BLaER1 (cell line): ENCODE results near the gene UPF2.

Experiments
- H3K27ac ChIP-seq: shearing (Covaris generic); formaldehyde crosslinking; 2 replicates; pipeline ENCODE4 v1.8.1; 2022
- H3K27me3 ChIP-seq: shearing (Covaris generic); formaldehyde crosslinking; 2 replicates; pipeline ENCODE4 v1.8.1; 2022
- H3K36me3 ChIP-seq: shearing (Covaris generic); formaldehyde crosslinking; 2 replicates; pipeline ENCODE4 v1.8.1; 2022
- H3K4me1 ChIP-seq: shearing (Covaris generic); formaldehyde crosslinking; 2 replicates; pipeline ENCODE4 v1.8.1; 2022
- H3K4me2 ChIP-seq: shearing (Covaris generic); formaldehyde crosslinking; 2 replicates; pipeline ENCODE4 v1.8.1; 2022
- H3K4me3 ChIP-seq: shearing (Covaris generic); formaldehyde crosslinking; 2 replicates; pipeline ENCODE4 v1.8.1; 2022
- H3K9ac ChIP-seq: shearing (Covaris generic); formaldehyde crosslinking; 2 replicates; pipeline ENCODE4 v1.8.1; 2022
- H3K9me3 ChIP-seq: shearing (Covaris generic); formaldehyde crosslinking; 2 replicates; pipeline ENCODE4 v1.8.1; 2022
- H4K20me1 ChIP-seq: shearing (Covaris generic); formaldehyde crosslinking; 2 replicates; pipeline ENCODE4 v1.8.1; 2022
- Cebpa-rat ChIP-seq: shearing (Covaris generic); IDR thresholded peaks from 2 replicates; pipeline ENCODE4 v1.8.1; 2022

The UPF2 gene

DNA sequence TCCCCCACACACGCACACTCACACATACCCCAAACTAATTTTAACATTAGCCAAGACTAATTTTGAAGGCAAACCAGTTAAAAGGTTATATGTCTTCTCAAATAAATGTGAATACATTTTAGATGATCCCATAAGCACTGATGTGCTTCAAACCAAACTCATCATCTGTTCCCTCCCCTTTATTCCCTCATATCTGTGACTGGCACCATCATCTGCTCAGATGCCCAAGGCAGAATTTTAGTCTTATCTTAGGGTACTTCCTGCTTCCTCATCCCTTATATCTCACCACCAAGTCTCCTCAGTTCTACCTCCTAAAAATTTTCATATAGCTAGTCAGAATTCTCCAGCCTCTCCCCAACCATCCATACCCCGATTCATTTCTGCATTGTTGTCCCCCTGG, 80.4 kb downstream of the UPF2 start:
- H4K20me1 ChIP-seq, result no peaks in the 10 kb centered on the region
- peaks cover 11% of the 10 kb centered on the region for H3K9me3 ChIP-seq
- no peaks in the 10 kb centered on the region for H3K4me1 ChIP-seq
- H3K27me3 ChIP-seq, result no peaks in the 10 kb centered on the region
- no peak overlapping the region for H3K4me2 ChIP-seq
- H3K27ac ChIP-seq, result no peak overlapping the region
- no peak for TF ChIP-seq Cebpa-rat
- H3K36me3 ChIP-seq, result peaks cover 95% of the 10 kb centered on the region
- H3K4me3 ChIP-seq, result no peak overlapping the region
- no peak overlapping the region for H3K9ac ChIP-seq

GRCh38 chr10:11961771-11962170, 80.8 kb downstream of the UPF2 start:
- H3K4me2 ChIP-seq, result no peak overlapping the region
- no peaks in the 10 kb centered on the region for H3K27me3 ChIP-seq
- H3K9ac ChIP-seq, result no peak overlapping the region
- no peaks in the 10 kb centered on the region for H4K20me1 ChIP-seq
- H3K4me3 ChIP-seq, result no peak overlapping the region
- TF ChIP-seq Cebpa-rat, result no peak
- H3K9me3 ChIP-seq, result peaks cover 8% of the 10 kb centered on the region
- H3K4me1 ChIP-seq, result no peaks in the 10 kb centered on the region
- H3K36me3 ChIP-seq, result peaks cover 95% of the 10 kb centered on the region
- no peak overlapping the region for H3K27ac ChIP-seq

DNA sequence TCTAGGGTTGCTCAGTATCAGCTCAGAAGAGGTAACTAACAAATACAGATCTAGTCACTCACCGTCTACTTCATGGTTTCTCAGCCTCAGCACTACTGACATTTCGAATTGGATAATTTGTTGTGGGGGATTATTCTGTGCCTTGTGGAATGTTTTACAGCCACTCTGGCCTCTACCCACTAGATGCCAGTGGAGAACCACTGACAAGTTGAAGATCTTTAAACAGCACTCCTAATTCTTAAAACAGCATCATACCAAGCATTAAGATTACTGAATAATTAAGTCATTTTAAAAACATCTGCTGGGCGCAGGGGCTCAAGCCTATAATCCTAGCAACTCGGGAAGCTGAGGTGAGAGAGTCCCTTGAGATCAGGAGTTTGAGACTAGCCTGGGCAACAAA, 82.6 kb downstream of the UPF2 start:
- no peak overlapping the region for H3K4me2 ChIP-seq
- no peak overlapping the region for H3K4me3 ChIP-seq
- no peaks in the 10 kb centered on the region for H3K27me3 ChIP-seq
- no peak for TF ChIP-seq Cebpa-rat
- H4K20me1 ChIP-seq, result no peaks in the 10 kb centered on the region
- no peak overlapping the region for H3K9ac ChIP-seq
- H3K9me3 ChIP-seq, result no peaks in the 10 kb centered on the region
- H3K27ac ChIP-seq, result no peak overlapping the region
- H3K4me1 ChIP-seq, result no peaks in the 10 kb centered on the region
- H3K36me3 ChIP-seq, result peaks cover 99% of the 10 kb centered on the region

DNA sequence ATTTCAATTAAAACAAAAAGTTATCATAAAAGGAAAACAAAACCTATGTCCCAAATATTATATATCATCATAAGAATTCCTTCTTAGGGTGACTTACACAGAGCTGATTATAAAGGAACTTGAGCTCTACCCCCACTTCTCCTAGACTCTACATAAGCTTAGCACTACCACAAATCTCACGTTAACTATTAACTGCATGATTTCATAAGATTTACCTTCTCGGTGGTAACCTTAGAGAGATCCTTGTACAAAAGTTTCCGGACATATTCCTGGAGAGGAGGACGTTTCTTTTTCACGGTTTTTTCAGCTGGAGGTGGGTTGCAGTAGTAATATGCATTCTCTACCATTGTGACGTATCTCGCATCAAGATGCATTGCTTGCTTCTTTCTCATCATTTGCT, 83.7 kb downstream of the UPF2 start:
- H3K9ac ChIP-seq, result no peak overlapping the region
- no peak overlapping the region for H3K4me2 ChIP-seq
- no peaks in the 10 kb centered on the region for H4K20me1 ChIP-seq
- H3K27ac ChIP-seq, result no peak overlapping the region
- no peaks in the 10 kb centered on the region for H3K4me1 ChIP-seq
- H3K36me3 ChIP-seq, result peaks cover 96% of the 10 kb centered on the region
- H3K4me3 ChIP-seq, result no peak overlapping the region
- TF ChIP-seq Cebpa-rat, result no peak
- no peaks in the 10 kb centered on the region for H3K9me3 ChIP-seq
- H3K27me3 ChIP-seq, result no peaks in the 10 kb centered on the region

- H3K9me3 ChIP-seq, result no peaks in the 10 kb centered on the region
- no peak overlapping the region for H3K4me3 ChIP-seq
- H3K27me3 ChIP-seq, result no peaks in the 10 kb centered on the region
- H3K4me1 ChIP-seq, result no peaks in the 10 kb centered on the region
- no peak overlapping the region for H3K27ac ChIP-seq
- TF ChIP-seq Cebpa-rat, result no peak
- no peak overlapping the region for H3K4me2 ChIP-seq
- no peak overlapping the region for H3K9ac ChIP-seq
- peaks cover 88% of the 10 kb centered on the region for H3K36me3 ChIP-seq
- H4K20me1 ChIP-seq, result no peaks in the 10 kb centered on the region
Observed at GRCh38 chr10:11951695-11952094, 90.9 kb downstream of the UPF2 start.

- no peak overlapping the region for H3K9ac ChIP-seq
- no peak for TF ChIP-seq Cebpa-rat
Observed at GRCh38 chr10:11950325-11951018, 92.1 kb downstream of the UPF2 start.

GRCh38 chr10:11949152-11949551, 93.5 kb downstream of the UPF2 start:
- H3K9me3 ChIP-seq, result no peaks in the 10 kb centered on the region
- H3K4me1 ChIP-seq, result no peaks in the 10 kb centered on the region
- H3K4me3 ChIP-seq, result no peak overlapping the region
- H4K20me1 ChIP-seq, result no peaks in the 10 kb centered on the region
- H3K9ac ChIP-seq, result no peak overlapping the region
- peaks cover 72% of the 10 kb centered on the region for H3K36me3 ChIP-seq
- no peak for TF ChIP-seq Cebpa-rat
- no peak overlapping the region for H3K4me2 ChIP-seq
- H3K27ac ChIP-seq, result no peak overlapping the region
- H3K27me3 ChIP-seq, result no peaks in the 10 kb centered on the region

More at GRCh38 chr10:11950325-11951018, 92.1 kb downstream of the UPF2 start:
- H3K27ac ChIP-seq, result no peak overlapping the region
- H3K4me2 ChIP-seq, result no peak overlapping the region
- no peaks in the 10 kb centered on the region for H3K9me3 ChIP-seq
- no peaks in the 10 kb centered on the region for H3K27me3 ChIP-seq
- no peak overlapping the region for H3K4me3 ChIP-seq
- H3K36me3 ChIP-seq, result peaks cover 77% of the 10 kb centered on the region
- H3K4me1 ChIP-seq, result no peaks in the 10 kb centered on the region
- H4K20me1 ChIP-seq, result no peaks in the 10 kb centered on the region

GRCh38 chr10:11946652-11947051, 96.0 kb downstream of the UPF2 start:
- no peaks in the 10 kb centered on the region for H4K20me1 ChIP-seq
- H3K4me1 ChIP-seq, result no peaks in the 10 kb centered on the region
- no peak overlapping the region for H3K4me2 ChIP-seq
- H3K9ac ChIP-seq, result no peak overlapping the region
- H3K36me3 ChIP-seq, result peaks cover 73% of the 10 kb centered on the region
- TF ChIP-seq Cebpa-rat, result no peak
- no peaks in the 10 kb centered on the region for H3K27me3 ChIP-seq
- H3K27ac ChIP-seq, result no peak overlapping the region
- no peak overlapping the region for H3K4me3 ChIP-seq
- no peaks in the 10 kb centered on the region for H3K9me3 ChIP-seq

DNA sequence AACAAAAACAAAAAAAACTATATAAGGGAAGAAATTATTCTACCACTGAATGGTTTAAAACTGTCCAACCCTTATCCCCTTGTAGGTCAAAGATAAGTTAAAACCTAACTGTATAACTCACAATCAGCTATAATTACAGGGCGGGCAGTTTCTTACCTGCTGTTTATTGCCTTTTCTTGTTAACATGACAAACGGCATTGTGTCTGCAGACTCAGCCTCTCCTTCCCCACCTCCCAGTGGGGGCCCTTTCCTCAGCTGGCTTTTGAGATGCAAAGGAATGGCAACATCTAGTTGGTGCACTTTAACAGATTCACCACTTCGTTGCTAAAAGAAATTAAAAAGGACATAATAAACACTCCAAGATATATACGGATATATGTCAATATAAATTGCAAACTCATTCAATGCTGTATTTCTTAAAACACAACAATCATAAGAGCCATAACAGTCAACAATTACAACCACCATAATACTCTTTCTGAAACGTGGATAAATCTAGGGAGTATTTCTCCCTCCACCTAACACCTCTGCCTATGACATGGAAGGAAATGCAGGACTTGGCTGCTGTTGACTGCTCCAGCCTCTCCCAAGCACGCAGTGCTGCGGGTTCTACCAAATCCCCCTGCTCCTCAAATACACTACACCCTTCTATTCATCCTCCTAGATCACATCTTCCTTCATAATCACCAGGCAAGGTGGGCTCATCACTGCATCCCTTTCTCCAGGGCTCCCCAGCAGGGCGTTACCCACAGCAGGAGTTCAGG, 106.0 kb downstream of the UPF2 start:
- TF ChIP-seq Cebpa-rat, result no peak
- no peaks in the 10 kb centered on the region for H4K20me1 ChIP-seq
- H3K36me3 ChIP-seq, result peaks cover 80% of the 10 kb centered on the region
- H3K4me3 ChIP-seq, result no peak overlapping the region
- no peaks in the 10 kb centered on the region for H3K9me3 ChIP-seq
- H3K9ac ChIP-seq, result no peak overlapping the region
- no peak overlapping the region for H3K27ac ChIP-seq
- H3K27me3 ChIP-seq, result no peaks in the 10 kb centered on the region
- H3K4me2 ChIP-seq, result no peak overlapping the region
- no peaks in the 10 kb centered on the region for H3K4me1 ChIP-seq

DNA sequence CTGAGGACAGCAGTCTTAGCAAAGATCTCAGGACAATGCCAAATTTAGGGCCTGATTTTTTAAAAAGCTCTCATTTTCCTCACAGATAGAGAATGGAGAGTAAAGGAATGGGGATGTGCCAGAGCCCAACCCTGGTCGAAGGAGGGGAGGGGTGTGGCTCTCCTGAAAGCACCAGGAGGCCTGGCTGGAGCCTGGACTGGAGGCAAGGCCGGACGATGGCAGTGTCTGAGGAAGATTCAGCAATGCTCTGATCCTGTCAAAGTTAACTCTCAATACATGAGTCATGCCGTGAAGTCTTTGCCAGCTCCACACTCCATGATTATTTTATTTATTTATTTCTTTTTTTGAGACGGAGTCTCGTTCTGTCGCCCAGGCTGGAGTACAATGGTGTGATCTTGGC, 108.3 kb downstream of the UPF2 start:
- Histone ChIP-seq H3K9me3 (no peaks in the 10 kb centered on the region), H3K4me1 (no peaks in the 10 kb centered on the region), H4K20me1 (no peaks in the 10 kb centered on the region), H3K27me3 (no peaks in the 10 kb centered on the region), H3K4me3 (no peak overlapping the region), H3K4me2 (no peak overlapping the region), H3K9ac (no peak overlapping the region), H3K27ac (no peak overlapping the region), H3K36me3 (peaks cover 80% of the 10 kb centered on the region)
- no peak for TF ChIP-seq Cebpa-rat
